ENCODE results near the gene PLA2G2C.
A peak's percentile ranks its signal among the peaks of the same experiment; 100 is the strongest.
"Not testable (repeated sequence)": the region's sequence is repeated elsewhere in the genome, so short reads cannot be mapped to it uniquely, and the experiment has no call there.

PLA2G2C gene

GRCh38 chr1:20185834-20186782 is at the start of gene PLA2G2C, which contains the start of gene UBXN10:
PLA2G2C (minus strand) TSS chr1:20186518; CDS start chr1:20177363, 9,155 bp downstream.
UBXN10 (plus strand) TSS chr1:20186096; CDS start chr1:20190562, 4,466 bp downstream.
- DNase-seq (ENCODE audit: low spot score), result no peak

DNA sequence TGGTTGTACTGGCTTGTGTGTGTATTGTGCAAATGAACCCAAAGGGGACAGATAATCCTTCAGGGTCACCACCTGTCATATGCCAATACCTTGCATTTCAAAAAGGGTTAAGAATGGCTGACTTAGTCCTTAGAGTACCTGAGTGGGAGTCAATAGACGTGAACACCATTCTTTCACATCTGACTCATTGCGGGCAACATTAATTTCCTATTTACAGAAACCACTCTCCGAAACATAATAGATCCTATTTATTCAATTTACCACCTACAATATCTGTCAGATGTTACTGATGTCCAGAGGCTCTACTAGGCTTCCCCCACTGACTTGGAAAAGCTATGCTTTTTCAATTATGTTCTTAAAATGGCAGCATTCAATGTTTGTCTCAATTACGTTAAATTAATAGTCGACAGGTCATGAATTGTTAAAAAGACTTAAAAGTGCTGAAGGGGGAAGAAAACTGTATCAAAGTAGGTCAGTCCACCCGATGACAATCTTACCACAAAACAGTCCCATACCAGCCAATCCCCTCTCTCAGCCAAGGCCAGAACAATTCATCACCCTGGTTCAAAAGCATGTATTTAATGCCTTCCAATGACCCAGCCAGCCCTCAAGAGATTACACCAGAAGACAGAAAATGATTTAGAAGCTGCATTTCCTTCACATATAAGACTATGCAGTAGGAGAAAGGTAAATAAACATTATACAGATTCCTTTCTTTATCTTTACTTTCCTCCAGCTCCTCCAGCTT is 48.6 kb upstream of the PLA2G2C start:
- DNase-seq (ENCODE audit: low spot score), result no peak

GRCh38 chr1:20233866-20234265 is 47.5 kb upstream of the PLA2G2C start:
- DNase-seq (ENCODE audit: low spot score), result no peak

DNA sequence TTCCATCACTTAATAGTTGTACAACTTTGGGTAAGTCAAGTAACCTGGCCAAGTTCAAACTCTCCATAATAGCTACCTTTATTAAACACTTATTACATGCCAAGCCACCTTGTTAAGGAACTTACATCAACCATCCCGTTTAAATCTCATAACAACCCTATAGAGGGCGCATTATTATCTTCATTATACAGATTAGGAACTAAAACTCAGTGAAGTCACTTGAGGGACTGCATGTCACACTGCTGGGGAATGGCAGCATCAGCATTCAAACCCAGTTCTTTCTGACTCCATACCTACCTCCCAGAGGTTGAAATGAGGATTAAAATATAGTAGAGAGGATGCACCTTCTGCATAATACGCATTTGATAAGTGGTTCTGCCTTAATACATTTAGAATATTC is 47.1 kb upstream of the PLA2G2C start:
- DNase-seq (ENCODE audit: low spot score), result peak; percentile 33

DNA sequence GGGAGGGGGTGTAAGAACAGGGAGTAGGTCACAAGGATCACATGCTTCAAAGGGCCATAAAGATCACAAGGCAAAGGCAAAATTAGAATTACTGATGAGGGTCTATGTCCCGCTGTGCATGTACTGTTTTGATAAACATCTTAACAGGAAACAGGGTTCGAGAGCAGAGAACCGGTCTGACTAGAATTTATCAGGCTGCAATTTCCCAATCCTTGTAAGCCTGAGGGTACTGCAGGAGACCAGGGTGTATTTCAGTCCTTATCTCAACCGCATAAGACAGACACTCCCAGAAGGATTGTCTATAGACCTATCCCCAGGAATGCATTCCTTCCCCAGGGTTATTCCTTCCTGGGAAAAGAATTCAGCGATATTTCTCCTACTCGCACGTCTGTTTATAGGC is 46.2 kb upstream of the PLA2G2C start:
- not testable (repeated sequence) for DNase-seq (ENCODE audit: low spot score)

DNA sequence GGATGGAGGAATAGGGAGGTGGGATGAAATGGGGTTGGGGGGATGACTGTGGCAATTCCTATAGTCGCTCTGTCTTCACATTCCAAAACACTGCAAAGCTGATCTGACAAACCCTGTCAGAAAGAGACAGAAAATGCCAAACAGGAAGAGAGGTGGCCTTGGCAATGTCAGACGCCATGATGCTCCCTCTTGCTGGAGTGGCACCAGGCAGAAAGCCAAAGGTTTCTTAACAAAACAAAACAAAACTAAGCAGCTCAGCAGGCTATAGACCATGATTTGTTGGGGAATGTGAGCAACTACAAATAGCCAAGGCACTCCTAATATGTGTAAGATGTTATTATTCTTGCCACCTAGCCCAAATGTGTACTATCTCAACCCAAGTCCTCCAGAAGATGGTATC is 42.9 kb upstream of the PLA2G2C start:
- no peak for DNase-seq (ENCODE audit: low spot score)

GRCh38 chr1:20228314-20228825 is 42.1 kb upstream of the PLA2G2C start:
- no peak for DNase-seq (ENCODE audit: low spot score)

GRCh38 chr1:20227704-20228103 is 41.4 kb upstream of the PLA2G2C start:
- DNase-seq (ENCODE audit: low spot score), result no peak

GRCh38 chr1:20224546-20224945 is 38.2 kb upstream of the PLA2G2C start:
- DNase-seq (ENCODE audit: low spot score), result no peak

DNA sequence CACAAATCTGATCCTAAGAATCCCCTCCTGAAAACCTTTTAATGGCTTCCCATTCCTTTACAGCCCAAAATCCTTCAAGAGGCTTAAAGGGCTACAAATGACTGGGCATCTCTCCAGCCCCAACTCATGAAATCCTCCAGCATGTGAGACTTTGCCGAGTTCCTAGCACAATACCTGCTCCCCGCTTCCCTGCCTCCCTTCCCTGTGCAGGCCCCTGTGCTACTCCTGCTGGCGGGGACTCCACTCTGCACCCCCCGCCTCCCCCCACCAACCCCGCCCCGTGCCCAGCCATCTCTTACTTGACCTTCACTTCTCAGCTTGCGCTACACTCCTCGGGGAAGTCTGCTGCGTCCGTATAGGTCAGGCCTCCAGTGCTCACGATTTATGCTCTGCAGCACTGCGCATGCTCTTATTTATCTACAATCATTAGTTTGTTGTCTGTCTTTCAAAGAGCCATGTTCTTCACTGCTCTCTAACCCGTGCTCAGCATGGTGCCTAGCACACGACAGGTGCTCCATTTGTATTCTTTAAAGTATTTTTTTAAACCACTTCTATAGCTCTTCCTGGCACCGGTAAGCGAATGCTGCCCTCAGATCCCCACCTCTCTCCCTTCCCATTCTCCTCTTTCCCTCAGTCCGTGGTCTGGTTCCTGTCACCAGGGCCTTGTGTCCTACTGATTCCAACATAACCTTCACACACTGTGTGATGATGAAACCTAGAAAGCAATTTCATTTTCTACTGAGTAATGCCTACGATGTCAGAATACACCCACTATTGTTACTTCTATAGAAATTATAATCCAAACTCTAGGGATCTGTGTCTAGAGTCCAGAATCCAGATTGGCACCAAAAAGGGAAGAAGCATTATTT is 37.5 kb upstream of the PLA2G2C start:
- DNase-seq (ENCODE audit: low spot score), result no peak

DNA sequence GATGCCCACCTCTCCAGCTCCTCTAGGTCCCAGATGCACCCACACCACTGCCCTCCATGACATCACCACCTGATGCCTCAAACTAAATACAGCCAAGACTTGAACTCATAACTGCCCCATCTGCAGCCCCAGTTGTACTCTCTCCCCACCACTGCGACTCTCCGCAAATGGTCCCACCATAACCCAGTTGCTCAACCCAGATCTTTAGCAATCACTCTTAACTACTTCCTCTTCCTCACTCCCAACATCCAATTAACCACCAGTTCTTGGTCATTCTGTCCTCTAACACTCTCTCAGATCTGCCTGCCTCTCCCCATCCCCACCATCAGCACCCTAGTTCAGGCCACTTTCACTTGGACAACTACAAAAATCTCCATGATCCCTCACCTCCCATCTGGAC is 36.8 kb upstream of the PLA2G2C start:
- no peak for DNase-seq (ENCODE audit: low spot score)

DNA sequence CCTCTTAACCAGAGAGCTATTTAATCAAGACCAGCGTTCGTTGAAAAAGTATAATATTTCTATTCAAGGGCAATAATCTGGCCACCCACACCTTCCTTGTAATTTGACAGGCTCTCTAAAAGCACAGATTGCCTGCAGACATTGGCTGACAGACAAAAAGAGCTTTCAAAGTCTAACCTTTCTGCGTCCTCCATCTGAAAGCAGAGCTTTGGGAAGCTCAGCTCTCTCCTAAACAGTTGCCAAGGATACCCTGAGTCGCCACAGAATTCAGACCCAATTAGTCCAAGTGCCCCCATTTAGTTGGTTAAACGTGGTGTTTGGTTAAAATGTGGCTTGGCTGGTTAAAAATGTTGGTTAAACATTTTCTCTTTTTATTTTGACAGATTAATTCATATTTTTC is 33.7 kb upstream of the PLA2G2C start:
- DNase-seq (ENCODE audit: low spot score), result no peak

- DNase-seq (ENCODE audit: low spot score), result not testable (repeated sequence)
Measured at GRCh38 chr1:20219053-20219452, 32.7 kb upstream of the PLA2G2C start.

GRCh38 chr1:20216574-20216973 is 30.3 kb upstream of the PLA2G2C start:
- peak; percentile 12 for DNase-seq (ENCODE audit: low spot score)

DNA sequence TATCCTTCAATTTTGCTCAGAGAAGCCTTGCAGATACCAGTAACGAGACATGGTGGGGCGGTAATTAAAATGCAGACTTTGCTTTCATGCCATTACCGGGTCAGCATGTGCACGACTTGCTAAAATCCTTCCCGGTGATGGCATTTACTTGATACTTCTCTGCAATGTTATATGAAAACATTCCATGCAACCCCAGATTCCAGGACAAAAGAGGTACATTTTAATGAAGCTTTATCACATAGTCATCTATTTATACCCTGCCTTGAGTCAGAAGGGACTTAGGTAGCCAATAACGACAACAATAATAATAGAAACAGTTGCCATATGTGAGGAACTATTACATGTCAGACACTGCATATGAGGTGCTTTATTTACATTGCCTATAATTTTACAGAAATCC is 29.4 kb upstream of the PLA2G2C start:
- no peak for DNase-seq (ENCODE audit: low spot score)

GRCh38 chr1:20212685-20213331 is 26.5 kb upstream of the PLA2G2C start:
- peak; percentile 70 for DNase-seq (ENCODE audit: low spot score)

GRCh38 chr1:20212085-20212684 is 25.9 kb upstream of the PLA2G2C start:
- DNase-seq (ENCODE audit: low spot score), result no peak

- no peak for DNase-seq (ENCODE audit: low spot score)
Measured at GRCh38 chr1:20211511-20211931, 25.2 kb upstream of the PLA2G2C start.

DNA sequence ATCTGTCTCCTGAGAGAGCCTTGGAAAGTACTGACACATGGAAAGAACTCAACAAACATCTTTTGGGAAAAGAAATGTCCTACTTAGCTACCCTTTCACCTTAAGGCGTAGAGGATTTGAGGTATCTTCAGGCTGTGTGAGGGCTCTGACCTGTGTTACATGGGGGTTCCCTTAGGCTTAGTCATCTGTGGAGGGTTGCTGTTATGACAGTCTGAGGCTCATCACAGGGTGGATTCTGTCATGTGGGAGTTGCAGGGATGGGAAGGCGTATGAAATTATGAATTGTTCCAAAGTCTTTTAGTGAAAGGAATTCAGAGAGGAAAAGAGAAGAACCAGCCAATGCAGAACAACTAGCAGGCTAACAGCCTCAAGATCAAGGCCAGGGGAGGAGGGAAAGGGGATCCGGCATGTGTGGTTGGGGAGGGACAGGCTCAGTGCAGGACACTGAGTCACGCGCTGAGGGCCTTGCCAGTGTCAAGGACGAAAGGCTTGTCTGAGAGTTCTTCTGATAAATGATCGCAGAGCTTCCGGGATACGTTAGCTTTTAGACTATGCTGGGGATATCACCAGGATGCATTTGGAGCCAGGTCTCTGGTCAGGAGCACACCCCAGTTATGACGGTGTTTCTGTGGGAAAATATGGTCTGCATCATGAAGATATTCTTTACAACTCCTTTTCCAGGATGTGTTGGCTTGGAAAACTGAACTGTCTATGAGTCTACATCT is 24.6 kb upstream of the PLA2G2C start:
- DNase-seq (ENCODE audit: low spot score), result no peak

- no peak for DNase-seq (ENCODE audit: low spot score)
Measured at GRCh38 chr1:20209471-20209870, 23.2 kb upstream of the PLA2G2C start.
